ENCODE data around the gene STARD4.

The STARD4 gene

DNA sequence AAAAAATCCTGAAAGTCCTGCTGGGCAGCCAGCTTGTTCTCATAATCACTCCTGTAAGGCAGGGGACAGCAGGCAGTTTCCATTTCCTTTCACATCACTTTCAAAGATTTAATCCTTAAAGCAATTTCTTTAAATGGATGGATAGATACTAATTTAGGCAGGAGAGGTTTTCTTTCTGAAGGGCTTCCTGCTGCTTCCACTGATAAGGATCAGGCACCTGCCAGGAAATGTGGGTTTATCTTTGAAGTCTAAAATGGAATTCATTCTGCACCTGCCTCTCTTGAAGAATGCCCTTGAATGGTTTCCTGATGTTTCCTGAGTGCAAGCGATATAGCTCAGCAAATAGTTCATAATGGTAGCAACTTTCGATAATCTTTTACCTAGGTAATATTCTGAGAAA, 64.5 kb downstream of the STARD4 start:
- Histone ChIP-seq H3K79me2 (ENCODE audit: control insufficient read depth, insufficient read depth, low read length, unreplicated experiment) (no peaks in the 10 kb centered on the region), H3K27ac (ENCODE audit: low read depth, low read length) (no peak overlapping the region), H3K4me1 (ENCODE audit: control insufficient read depth, insufficient read depth, low read length, unreplicated experiment) (no peaks in the 10 kb centered on the region), H3K27me3 (ENCODE audit: insufficient read depth, low read length) (no peaks in the 10 kb centered on the region), H3K36me3 (ENCODE audit: insufficient read depth, low read length) (no peaks in the 10 kb centered on the region), H2AFZ (ENCODE audit: low read length, unreplicated experiment) (no peak overlapping the region), H3K4me3 (ENCODE audit: low read depth, low read length) (no peak overlapping the region)

DNA sequence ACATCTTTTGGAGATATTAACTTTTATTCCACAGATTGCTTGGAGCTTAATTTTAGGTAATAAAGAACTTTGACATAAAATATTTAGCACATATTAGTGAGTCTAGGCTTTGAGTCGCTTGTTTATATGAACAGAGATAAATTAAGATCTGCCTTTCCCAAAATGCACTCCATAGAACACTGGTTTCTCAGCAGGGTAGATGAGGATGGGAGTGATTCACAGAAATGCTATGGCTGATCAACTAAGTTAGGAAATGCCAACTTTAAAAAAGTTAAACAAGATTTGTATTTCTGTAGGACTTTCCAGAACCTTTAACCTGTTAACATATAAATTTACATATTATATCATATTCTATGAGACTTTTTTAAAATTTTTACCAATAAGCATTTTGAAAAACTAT, 65.2 kb downstream of the STARD4 start:
- H3K4me3 ChIP-seq (ENCODE audit: low read depth, low read length), result no peak overlapping the region
- H3K27me3 ChIP-seq (ENCODE audit: insufficient read depth, low read length), result no peaks in the 10 kb centered on the region
- H3K36me3 ChIP-seq (ENCODE audit: insufficient read depth, low read length), result no peaks in the 10 kb centered on the region
- no peak overlapping the region for H2AFZ ChIP-seq (ENCODE audit: low read length, unreplicated experiment)
- H3K27ac ChIP-seq (ENCODE audit: low read depth, low read length), result no peak overlapping the region
- no peaks in the 10 kb centered on the region for H3K79me2 ChIP-seq (ENCODE audit: control insufficient read depth, insufficient read depth, low read length, unreplicated experiment)
- no peaks in the 10 kb centered on the region for H3K4me1 ChIP-seq (ENCODE audit: control insufficient read depth, insufficient read depth, low read length, unreplicated experiment)
